H1 (cell line): ENCODE measurements around the gene THADA. TPM values are rescaled to one million over a fixed set of nuclear protein-coding genes. Genes with fewer than 3 reads are reported as not detected.

Source experiments
- CTCF ChIA-PET: fragments of 300-600 bp; sonication (Branson Sonifier 250); formaldehyde crosslinking; loops from one replicate; lab custom pipeline; 2021; ENCODE audit not compliant: partially characterized antibody; lab: Charles Lee
- POLR2A ChIA-PET: fragments of 300-600 bp; sonication (Branson Sonifier 250); formaldehyde crosslinking; loops from one replicate; lab custom pipeline; 2021; ENCODE audit warnings: inconsistent platforms; ENCODE audit not compliant: partially characterized antibody; lab: Charles Lee
- DNase-seq, 2 experiments: peaks; one replicate each; pipeline versions ENCODE4 v3.0.0 to v3.0.0-alpha.2; 2010 to 2022; ENCODE audit warnings: low spot score in 2 of 2, low read depth in 1 of 2, mixed read lengths in 1 of 2
- FAIRE-seq: peaks from 2 replicates; lab custom pipeline; 2011; peaks lifted over from hg19 to GRCh38; lab: Jason Lieb, UNC
- H2AFZ ChIP-seq: 2 replicates; pipeline ENCODE4 v1.8.1; 2012; ENCODE audit warnings: low read length, inconsistent platforms
- H2AK5ac ChIP-seq: 2 replicates; pipeline ENCODE4 v1.6.1; 2013; ENCODE audit warnings: low read depth, low read length
- H2BK120ac ChIP-seq: replicated peaks from 2 replicates; pipeline ENCODE3; 2013; ENCODE audit warnings: low read depth, low read length, inconsistent platforms
- H2BK12ac ChIP-seq: 2 replicates; pipeline ENCODE4 v1.6.1; 2013; ENCODE audit warnings: low read depth, low read length
- H2BK15ac ChIP-seq: 2 replicates; pipeline ENCODE4 v1.6.1; 2013; ENCODE audit warnings: low read length
- H2BK20ac ChIP-seq: 2 replicates; pipeline ENCODE4 v1.6.1; 2013; ENCODE audit warnings: low read length
- H2BK5ac ChIP-seq: 2 replicates; pipeline ENCODE4 v1.6.1; 2013; ENCODE audit warnings: low read depth, low read length
- H3K14ac ChIP-seq: 2 replicates; pipeline ENCODE4 v1.6.1; 2013; ENCODE audit warnings: inconsistent platforms; ENCODE audit not compliant: insufficient read length
- H3K18ac ChIP-seq: 2 replicates; pipeline ENCODE4 v1.6.1; 2013; ENCODE audit warnings: low read length; ENCODE audit errors: extremely low read depth
- H3K23ac ChIP-seq: 2 replicates; pipeline ENCODE4 v1.6.1; 2013; ENCODE audit warnings: inconsistent platforms; ENCODE audit not compliant: insufficient read length
- H3K23me2 ChIP-seq: 2 replicates; pipeline ENCODE4 v1.6.1; 2013; ENCODE audit warnings: low read depth, low read length
- H3K27ac ChIP-seq: 2 replicates; pipeline ENCODE4 v1.6.1; 2011; ENCODE audit warnings: low read depth, low read length, inconsistent platforms
- H3K27me3 ChIP-seq, 4 experiments: replicated peaks in 1 of 4; 1 replicate in 1 of 4; 2 replicates in 3 of 4; pipeline versions ENCODE4 v1.6.1 to v1.8.1; 2011 to 2013; ENCODE audit warnings: low read length in 3 of 4, mild to moderate bottlenecking in 3 of 4, inconsistent platforms in 2 of 4, mixed read lengths in 2 of 4, moderate library complexity in 1 of 4; ENCODE audit not compliant: control insufficient read depth in 3 of 4, insufficient read depth in 3 of 4; ENCODE audit errors: extremely low read depth in 1 of 4
- H3K36me3 ChIP-seq, 4 experiments: 2 replicates each; pipeline versions ENCODE4 v1.6.1 to v1.8.1; 2011 to 2013; ENCODE audit warnings: mild to moderate bottlenecking in 4 of 4, low read length in 3 of 4, moderate library complexity in 2 of 4, control low read depth in 1 of 4, inconsistent platforms in 1 of 4; ENCODE audit not compliant: insufficient read depth in 4 of 4, control insufficient read depth in 2 of 4
- H3K4ac ChIP-seq: replicated peaks from 2 replicates; pipeline ENCODE3; 2013; ENCODE audit warnings: low read length, low read depth, mixed read lengths, inconsistent platforms; ENCODE audit not compliant: insufficient read length
- H3K4me1 ChIP-seq, 4 experiments: replicated peaks in 1 of 4; 1 replicate in 1 of 4; 2 replicates in 3 of 4; pipeline versions ENCODE4 v1.6.1 to v1.8.1; 2011 to 2013; ENCODE audit warnings: low read length in 3 of 4, inconsistent platforms in 2 of 4, mixed read lengths in 1 of 4; ENCODE audit not compliant: insufficient read depth in 4 of 4, control insufficient read depth in 3 of 4
- H3K4me2 ChIP-seq, 2 experiments: 2 replicates each; pipeline versions ENCODE4 v1.6.1 to v1.8.1; 2011 to 2013; ENCODE audit warnings: low read depth in 2 of 2, low read length in 2 of 2, control low read depth in 1 of 2, inconsistent platforms in 1 of 2, mild to moderate bottlenecking in 1 of 2; ENCODE audit not compliant: insufficient read depth in 1 of 2
- H3K4me3 ChIP-seq, 4 experiments: fragments of 200-600, 300-600 bp in 1 of 4; sonication (generic), shearing (Covaris generic), sonication (Bioruptor Twin) in 1 of 4; 2 replicates each; pipeline versions ENCODE4 v1.5.1 to v1.8.1; 2011 to 2016; ENCODE audit warnings: low read length in 4 of 4, low read depth in 3 of 4, control low read depth in 2 of 4, inconsistent platforms in 2 of 4, mild to moderate bottlenecking in 2 of 4, mixed read lengths in 1 of 4, moderate library complexity in 1 of 4; ENCODE audit not compliant: insufficient read depth in 2 of 4; ENCODE audit errors: extremely low read depth in 1 of 4
- H3K56ac ChIP-seq: replicated peaks from 2 replicates; pipeline ENCODE3; 2013; ENCODE audit warnings: low read depth, mild to moderate bottlenecking, mixed read lengths, low read length, inconsistent platforms; ENCODE audit not compliant: insufficient read length
- H3K79me1 ChIP-seq: 2 replicates; pipeline ENCODE4 v1.6.1; 2013; ENCODE audit warnings: low read depth, low read length, control low read depth
- H3K79me2 ChIP-seq, 2 experiments: 2 replicates each; pipeline versions ENCODE4 v1.6.1 to v1.8.1; 2012 to 2013; ENCODE audit warnings: low read length in 2 of 2, mild to moderate bottlenecking in 2 of 2, inconsistent platforms in 1 of 2; ENCODE audit not compliant: insufficient read depth in 2 of 2, control insufficient read depth in 1 of 2
- H3K9ac ChIP-seq, 4 experiments: replicated peaks in 1 of 4; 1 replicate in 1 of 4; 2 replicates in 3 of 4; pipeline versions ENCODE4 v1.6.1 to v1.8.1; 2011 to 2013; ENCODE audit warnings: low read depth in 3 of 4, low read length in 3 of 4, control low read depth in 2 of 4, mild to moderate bottlenecking in 2 of 4, moderate library complexity in 2 of 4, inconsistent platforms in 1 of 4; ENCODE audit errors: extremely low read depth in 1 of 4
- H3K9me3 ChIP-seq, 2 experiments: 2 replicates each; pipeline versions ENCODE4 v1.6.1 to v1.8.1; 2012 to 2013; ENCODE audit warnings: mild to moderate bottlenecking in 2 of 2, moderate library complexity in 2 of 2, control low read depth in 1 of 2, inconsistent platforms in 1 of 2, low read depth in 1 of 2, low read length in 1 of 2, mixed read lengths in 1 of 2; ENCODE audit not compliant: insufficient read depth in 2 of 2
- H4K20me1 ChIP-seq, 2 experiments: replicated peaks in 1 of 2; 2 replicates each; pipeline versions ENCODE3 to v1.8.1; 2011 to 2013; ENCODE audit warnings: inconsistent platforms in 2 of 2, low read length in 2 of 2, mild to moderate bottlenecking in 1 of 2; ENCODE audit not compliant: insufficient read depth in 2 of 2, control insufficient read depth in 1 of 2
- H4K5ac ChIP-seq: 2 replicates; pipeline ENCODE4 v1.6.1; 2013; ENCODE audit warnings: low read length, low read depth, mixed read lengths, inconsistent platforms; ENCODE audit not compliant: insufficient read length
- H4K8ac ChIP-seq: 2 replicates; pipeline ENCODE4 v1.8.0; 2013; ENCODE audit warnings: mild to moderate bottlenecking, moderate library complexity, low read length, inconsistent platforms; ENCODE audit not compliant: insufficient read depth; ENCODE audit errors: extremely low read depth
- H4K91ac ChIP-seq: replicated peaks from 2 replicates; pipeline ENCODE3; 2013; ENCODE audit warnings: low read length, mixed read lengths, inconsistent platforms; ENCODE audit not compliant: insufficient read length
- BCL11A ChIP-seq, 2 experiments: IDR thresholded peaks; one replicate each; pipeline ENCODE4 v1.6.1; 2011; ENCODE audit warnings: low read depth in 2 of 2, low read length in 2 of 2, mild to moderate bottlenecking in 2 of 2
- FOSL1 ChIP-seq: IDR thresholded peaks from 2 replicates; pipeline ENCODE4 v1.6.1; 2011; ENCODE audit warnings: mild to moderate bottlenecking, low read depth, low read length, moderate library complexity; ENCODE audit not compliant: insufficient read depth
- GTF2F1 ChIP-seq: IDR thresholded peaks from 2 replicates; pipeline ENCODE4 v1.6.1; 2012; ENCODE audit warnings: low read depth, low read length, improper control_type of control experiment, borderline replicate concordance
- PHF8 ChIP-seq: fragments of 200-600 bp; sonication (generic); conservative IDR thresholded peaks from 2 replicates; pipeline ENCODE4 v1.7.1; 2012; ENCODE audit warnings: low read depth, mild to moderate bottlenecking, inconsistent platforms, low read length, moderate library complexity
- POLR2AphosphoS5 ChIP-seq: IDR thresholded peaks from 2 replicates; pipeline ENCODE4 v1.6.1; 2011; ENCODE audit warnings: low read depth, low read length
- POU5F1 ChIP-seq: IDR thresholded peaks from 2 replicates; pipeline ENCODE4 v1.6.1; 2011; ENCODE audit warnings: low read depth, mild to moderate bottlenecking, low read length, moderate library complexity
- RAD21 ChIP-seq, 2 experiments: IDR thresholded peaks in 1 of 2; conservative IDR thresholded peaks in 1 of 2; 2 replicates each; pipeline ENCODE4 v1.6.1; 2011; ENCODE audit warnings: low read depth in 2 of 2, low read length in 2 of 2, improper control_type of control experiment in 1 of 2, inconsistent platforms in 1 of 2, mild to moderate bottlenecking in 1 of 2, moderate library complexity in 1 of 2
- ZNF274 ChIP-seq: IDR thresholded peaks from 2 replicates; pipeline ENCODE4 v1.7.0; 2012; ENCODE audit warnings: low read length, borderline replicate concordance; ENCODE audit errors: extremely low read depth
- WGBS, 2 experiments: shearing (Covaris generic) in 1 of 2; methylation state at CpG; one replicate each; pipeline versions ENCODE4 v1.1.6 to v1.1.7; 2013 to 2015; ENCODE audit warnings: low lambda C conversion rate in 2 of 2, mixed read lengths in 2 of 2, inconsistent platforms in 1 of 2, low coverage in 1 of 2, missing lambda C conversion rate in 1 of 2; ENCODE audit not compliant: insufficient replicate concordance in 2 of 2, insufficient coverage in 1 of 2, insufficient read length in 1 of 2; ENCODE audit errors: extremely low coverage in 1 of 2, missing lambda C conversion rate in 1 of 2; 5-methylcytosine and 5-hydroxymethylcytosine counted together
- polyA plus RNA-seq, 7 experiments: library from polyadenylated mRNA; depleted of rRNA in 3 of 7; stranded (reverse) in 5 of 7; unstranded in 2 of 7; fragments of >200 nt in 5 of 7; fragments of 200-250 nt in 2 of 7; gene quantifications; 1 replicate in 5 of 7; 2 replicates in 1 of 7; 4 replicates in 1 of 7; pipeline versions ENCODE4 v1.2.1 to v1.2.3, GENCODE V29; 2011 to 2013; ENCODE audit warnings: missing spikeins in 2 of 7, mixed read lengths in 2 of 7
- total RNA-seq: library from RNA; stranded (reverse); fragmentation: NEBNext Ultra II Directional; extraction: Animal tissue kit (Norgen Biotek cat#: 25700); gene quantifications from 2 replicates; pipeline ENCODE4 v1.2.1, GENCODE V29; 2021

Gene THADA
- total and polyA plus RNA-seq, 2 of the 8 experiments (the other 6 are each of a cell fraction or from before 2014, with no cell fraction given), result 22.4 to 26.8 TPM

- no peaks in the 10 kb centered on the region for H3K79me2 ChIP-seq
- no peak overlapping the region for H2AFZ ChIP-seq
- WGBS, 2 experiments, result 89% methylated on average over 6 of the region's 6 CpGs; no CpG with 5 or more reads in 1 of the 2 experiments
- H3K27me3 ChIP-seq, result no peaks in the 10 kb centered on the region
- no peak overlapping the region for H3K18ac ChIP-seq
- H3K23me2 ChIP-seq, result no peaks in the 10 kb centered on the region
- no peaks in the 10 kb centered on the region for H3K4me1 ChIP-seq
- no peak overlapping the region for H2AK5ac ChIP-seq
- H4K8ac ChIP-seq, result no peak overlapping the region
- H3K23ac ChIP-seq, result no peak overlapping the region
- no peak overlapping the region for H2BK20ac ChIP-seq
- no peak overlapping the region for H2BK120ac ChIP-seq
- H4K91ac ChIP-seq, result no peak overlapping the region
- DNase-seq (no peak), FAIRE-seq (no peak)
- H4K20me1 ChIP-seq, result no peaks in the 10 kb centered on the region
- no peak overlapping the region for H3K4me3 ChIP-seq
- POLR2A ChIA-PET, result no interaction called here
- no peak overlapping the region for H3K14ac ChIP-seq
- no peak overlapping the region for H2BK12ac ChIP-seq
- no peak overlapping the region for H3K4ac ChIP-seq
- H3K36me3 ChIP-seq, result no peaks in the 10 kb centered on the region; a peak in 1 of 8 replicates
- CTCF ChIA-PET, result interaction anchor here (0.8 to 1.5 kb wide), 2 partner anchors 12 to 263 kb away, joined by 3 to 4 read pairs; no protein-coding TSS in a partner anchor
- no peaks in the 10 kb centered on the region for H3K9me3 ChIP-seq
- no peak overlapping the region for H3K56ac ChIP-seq
- H3K27ac ChIP-seq, result no peak overlapping the region
- no peaks in the 10 kb centered on the region for H3K79me1 ChIP-seq
- H3K9ac ChIP-seq, result no peak overlapping the region
- H2BK15ac ChIP-seq, result no peak overlapping the region
- no peak overlapping the region for H2BK5ac ChIP-seq
- H3K4me2 ChIP-seq, result no peak overlapping the region
- no peak overlapping the region for H4K5ac ChIP-seq
- no peak for TF ChIP-seq FOSL1
- TF ChIP-seq ZNF274, result no peak
- no peak for TF ChIP-seq PHF8
- TF ChIP-seq GTF2F1, result no peak
- TF ChIP-seq POU5F1, result no peak
- TF ChIP-seq RAD21 (IDR thresholded peaks at IDR 0.05 in 1 of 2, conservative IDR thresholded peaks at IDR 0.05 in 1 of 2; ENCODE audit: low read depth in 2 of 2, low read length in 2 of 2), result no peak
- no peak for TF ChIP-seq POLR2AphosphoS5
- no peak for TF ChIP-seq BCL11A (IDR thresholded peaks at IDR 0.05; ENCODE audit: low read depth in 2 of 2, low read length in 2 of 2)
These were observed 206.0 kb downstream of the THADA start for GRCh38 chr2:43389581-43390466.
